HG02970 (cell line): ENCODE results near the gene ENOX1.
"Not testable (repeated sequence)": the region's sequence is repeated elsewhere in the genome, so short reads cannot be mapped to it uniquely, and the experiment has no call there.

Experiments
- ATAC-seq: cut with Tn5 transposase; IDR thresholded peaks from one replicate; pipeline ENCODE4 v1.9.1; 2021; ENCODE audit warnings: mild to moderate bottlenecking, moderate library complexity, moderate number of reproducible peaks; ENCODE audit not compliant: unreplicated experiment, low FRiP score

ENOX1 gene

DNA sequence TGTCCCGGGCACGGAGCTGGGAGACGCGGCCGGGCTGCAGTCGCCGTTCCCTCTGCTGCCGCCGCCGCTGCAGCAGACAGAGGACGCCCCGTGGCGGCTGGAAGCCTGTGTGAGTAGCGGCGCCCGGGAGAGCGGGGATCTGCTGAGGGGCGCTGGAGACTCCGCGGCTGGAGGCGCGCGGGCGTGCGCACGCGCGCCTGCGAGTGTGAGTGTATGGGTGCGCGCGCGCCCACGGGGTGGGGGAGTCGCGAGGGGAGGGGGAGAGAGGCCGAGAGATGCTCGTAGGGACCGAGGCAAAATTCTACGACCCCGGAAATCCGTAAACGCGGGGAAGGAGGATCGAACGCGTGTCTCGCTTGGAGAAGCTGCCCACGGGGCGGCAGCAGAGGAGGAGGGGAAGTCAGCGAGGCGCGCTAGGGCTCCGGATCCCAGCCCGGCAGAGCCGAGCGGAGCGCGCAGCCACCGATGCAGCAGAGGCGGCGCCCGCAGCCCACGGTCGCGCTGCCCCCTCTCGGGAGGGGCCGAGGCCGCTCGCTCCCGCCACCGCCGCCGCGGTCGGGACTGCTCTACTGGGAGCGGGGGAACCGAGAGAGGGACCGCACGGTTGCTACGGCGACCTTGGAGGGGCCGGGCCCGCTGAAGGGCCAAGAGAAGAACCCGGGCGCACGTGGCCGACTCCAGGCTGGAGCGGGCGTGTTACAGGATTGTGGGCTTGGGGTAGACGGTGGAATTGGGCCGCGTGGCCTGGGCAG, at the start of gene ENOX1:
TSS of gene ENOX1 (minus strand) at position 207 of the 752 bp plus-strand sequence.
- ATAC-seq: no peak

DNA sequence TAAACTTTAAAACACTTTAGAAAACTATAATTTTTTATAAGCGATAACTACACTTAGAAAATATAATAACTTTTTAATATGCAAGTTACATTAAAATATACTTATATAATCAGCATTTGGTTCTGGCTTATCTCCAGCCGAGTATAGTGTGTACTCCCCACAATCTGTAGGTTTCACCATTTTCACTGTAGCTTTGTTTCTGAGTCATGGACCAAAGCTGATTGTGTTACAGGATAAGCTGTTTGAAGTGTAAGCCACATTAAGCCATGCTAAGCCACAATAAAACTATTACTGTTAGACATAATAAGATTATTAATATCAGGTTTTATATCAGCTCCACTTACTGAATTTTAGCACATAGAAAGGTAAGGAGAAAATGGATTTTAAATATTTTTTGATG, 48.9 kb upstream of the ENOX1 start:
- ATAC-seq: no peak

DNA sequence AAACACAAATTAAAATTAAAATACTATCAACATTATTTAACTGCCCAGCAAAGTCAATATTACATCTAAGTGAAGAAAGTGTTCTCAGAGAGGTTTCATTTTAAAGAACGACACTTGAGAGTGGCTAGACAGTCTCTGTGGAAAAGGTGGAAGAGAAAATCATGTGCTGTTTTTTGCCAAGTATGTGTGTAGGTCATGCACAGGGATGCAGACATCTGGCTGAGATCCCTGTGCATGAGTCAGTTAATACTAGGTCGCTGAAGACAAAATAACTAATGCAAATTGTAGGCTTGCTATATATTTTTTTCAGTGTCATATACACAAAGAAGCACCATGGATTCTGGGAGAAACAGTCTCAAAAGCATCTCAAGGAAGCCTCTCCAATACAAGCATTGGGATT, 44.3 kb upstream of the ENOX1 start:
- no peak for ATAC-seq

DNA sequence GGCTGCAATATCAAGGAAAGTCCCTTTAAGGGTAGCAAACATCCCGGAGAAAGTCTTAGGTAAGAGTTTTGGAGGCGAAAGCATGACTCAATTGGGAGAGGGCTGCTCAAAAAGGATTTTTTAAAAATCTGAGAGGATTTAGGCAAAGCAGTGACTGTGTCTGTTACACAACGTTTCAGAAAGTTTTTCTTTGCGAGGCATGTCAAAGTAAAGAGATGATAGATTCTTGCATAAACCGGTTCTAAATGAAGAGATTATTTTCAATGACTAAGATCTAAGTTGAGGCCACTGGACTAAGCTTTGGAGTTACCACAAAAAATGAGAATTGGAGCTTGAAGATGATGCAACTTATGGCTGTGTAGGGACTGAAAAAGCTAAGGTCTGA, 43.7 kb upstream of the ENOX1 start:
- ATAC-seq: no peak

DNA sequence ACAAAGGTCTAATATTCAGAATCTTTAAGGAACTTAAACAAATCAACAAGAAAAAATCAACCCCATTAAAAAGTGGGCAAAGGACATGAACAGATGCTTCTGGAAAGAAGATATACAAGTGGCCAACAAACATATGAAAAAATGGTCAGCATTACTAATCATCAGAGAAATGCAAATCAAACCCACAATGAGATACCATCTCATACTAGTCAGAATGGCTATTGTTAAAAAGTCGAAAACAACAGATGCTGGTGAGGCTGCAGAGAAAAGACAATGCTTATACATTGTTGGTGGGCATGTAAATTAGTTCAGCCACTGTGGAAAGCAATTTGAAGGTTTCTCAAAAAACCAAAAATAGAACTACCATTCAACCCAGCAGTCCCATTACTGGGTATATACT, 37.9 kb upstream of the ENOX1 start:
- not testable (repeated sequence) for ATAC-seq

DNA sequence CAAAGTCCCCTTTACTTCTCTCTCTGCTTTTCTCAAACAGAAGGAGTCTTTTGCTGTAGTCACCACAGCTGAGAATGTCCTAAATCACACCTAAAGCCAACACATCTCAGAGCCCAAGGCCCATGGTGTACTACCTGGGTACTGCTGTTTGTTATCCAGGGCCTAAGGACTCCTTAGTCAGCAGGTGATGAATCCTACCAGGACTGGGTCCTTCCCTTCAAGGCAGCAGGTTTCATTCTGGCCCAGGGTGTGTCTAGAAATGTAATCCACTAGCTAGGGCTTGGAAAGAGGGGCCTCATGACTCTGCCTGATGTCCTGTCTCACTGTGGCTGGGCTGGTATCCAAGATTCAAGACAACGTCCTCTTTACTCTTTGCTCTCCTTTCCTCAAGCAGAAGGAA, 36.2 kb upstream of the ENOX1 start:
- ATAC-seq: no peak

DNA sequence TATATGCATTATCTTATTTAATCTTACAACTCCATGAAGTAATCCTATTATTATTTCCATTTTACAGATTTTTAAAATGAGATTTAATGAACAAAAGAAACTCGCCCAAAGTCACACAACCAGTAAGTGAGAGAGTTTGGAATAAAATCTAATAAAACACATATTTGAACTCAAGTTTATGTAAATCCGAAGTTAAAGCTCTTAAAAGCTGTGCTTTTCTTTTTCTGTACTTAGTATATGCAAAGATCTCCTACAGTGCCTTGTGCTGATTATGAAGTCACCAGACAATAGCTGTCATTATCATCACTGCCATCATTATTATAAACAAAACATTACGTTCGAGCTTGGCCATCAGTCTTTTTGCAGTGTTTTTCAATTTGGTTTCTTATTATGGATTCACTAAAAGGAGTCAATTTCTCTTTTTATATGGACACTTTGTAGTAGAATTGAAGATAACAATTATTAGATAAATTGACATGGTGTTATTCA, 29.7 kb upstream of the ENOX1 start:
- no peak for ATAC-seq

DNA sequence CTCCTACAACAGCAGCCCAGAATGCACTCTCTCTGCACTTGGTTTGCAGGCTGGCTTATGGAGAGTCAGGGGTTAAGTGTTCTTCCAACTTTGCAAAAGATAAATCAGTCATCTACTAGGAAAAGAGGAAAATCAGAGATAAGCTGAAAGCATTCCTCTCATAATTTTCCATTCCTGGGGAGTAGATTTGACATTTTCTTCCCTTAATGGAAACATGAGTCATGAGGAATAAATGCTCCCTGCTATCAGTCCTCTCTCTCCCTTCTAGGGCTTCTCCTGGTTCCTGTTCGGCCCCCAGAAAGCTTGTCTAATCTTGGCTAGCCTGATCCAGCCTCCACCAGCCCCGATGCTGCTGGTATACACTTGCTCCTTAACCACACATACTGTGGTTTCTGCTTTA, 28.4 kb upstream of the ENOX1 start:
- ATAC-seq: no peak

DNA sequence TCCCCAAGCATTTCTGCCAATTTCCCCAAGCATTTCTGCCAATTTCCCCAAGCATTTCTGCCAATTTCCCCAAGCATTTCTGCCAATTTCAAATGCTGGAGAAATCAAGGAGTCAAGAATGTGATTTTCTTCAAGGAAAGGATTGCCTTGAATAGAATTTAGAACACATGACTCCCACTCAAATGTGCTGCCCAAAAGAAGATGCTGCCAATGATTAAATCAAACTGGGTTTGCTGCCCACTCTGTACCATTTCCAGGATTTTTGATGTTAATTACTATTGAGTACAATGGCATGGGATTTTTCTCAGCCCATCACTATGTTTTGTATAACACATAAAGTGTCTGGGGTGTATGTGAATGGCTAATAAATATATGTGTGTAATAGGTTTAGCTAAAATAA, 21.9 kb upstream of the ENOX1 start:
- ATAC-seq: no peak

DNA sequence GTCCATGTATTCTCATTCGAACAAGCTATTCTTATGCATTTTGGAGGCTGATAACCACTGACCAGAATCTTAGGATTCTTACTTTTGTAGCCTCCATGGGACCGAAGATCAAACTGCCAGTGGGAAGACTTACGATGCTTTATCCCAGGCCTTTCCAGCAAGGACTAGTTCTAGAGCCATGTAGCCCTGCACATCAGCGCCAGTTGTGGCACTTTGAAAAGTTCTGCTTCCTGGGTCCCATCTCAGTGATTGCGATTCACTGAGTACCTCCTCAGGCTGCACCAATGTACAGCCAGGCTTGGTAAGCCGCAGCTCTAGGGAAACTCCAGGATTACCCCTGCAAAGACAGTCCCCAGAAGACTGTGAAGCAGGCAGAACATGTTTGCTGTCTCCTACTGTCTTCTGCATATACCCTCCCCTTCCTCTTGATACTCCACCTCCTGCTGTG, 18.9 kb upstream of the ENOX1 start:
- ATAC-seq: no peak

DNA sequence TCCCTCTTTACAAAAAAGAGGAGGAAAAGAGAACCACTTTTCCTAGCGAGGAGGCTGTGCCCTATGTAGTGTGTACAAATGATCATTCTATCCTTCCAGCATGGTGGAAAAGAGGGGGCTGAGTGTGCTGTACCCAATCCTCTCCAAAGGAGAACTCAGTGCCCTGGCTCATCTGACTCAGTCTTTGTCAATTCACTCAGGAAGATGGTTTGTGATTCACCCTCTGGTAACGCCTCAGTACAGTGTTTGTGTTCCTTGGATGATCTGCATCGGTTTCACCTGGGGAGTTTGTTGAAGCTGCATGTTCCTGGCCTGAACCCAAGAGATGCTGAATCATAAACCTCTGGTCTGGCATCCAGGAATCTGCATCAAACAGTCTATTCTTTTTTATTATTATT, 18.3 kb upstream of the ENOX1 start:
- ATAC-seq: no peak

DNA sequence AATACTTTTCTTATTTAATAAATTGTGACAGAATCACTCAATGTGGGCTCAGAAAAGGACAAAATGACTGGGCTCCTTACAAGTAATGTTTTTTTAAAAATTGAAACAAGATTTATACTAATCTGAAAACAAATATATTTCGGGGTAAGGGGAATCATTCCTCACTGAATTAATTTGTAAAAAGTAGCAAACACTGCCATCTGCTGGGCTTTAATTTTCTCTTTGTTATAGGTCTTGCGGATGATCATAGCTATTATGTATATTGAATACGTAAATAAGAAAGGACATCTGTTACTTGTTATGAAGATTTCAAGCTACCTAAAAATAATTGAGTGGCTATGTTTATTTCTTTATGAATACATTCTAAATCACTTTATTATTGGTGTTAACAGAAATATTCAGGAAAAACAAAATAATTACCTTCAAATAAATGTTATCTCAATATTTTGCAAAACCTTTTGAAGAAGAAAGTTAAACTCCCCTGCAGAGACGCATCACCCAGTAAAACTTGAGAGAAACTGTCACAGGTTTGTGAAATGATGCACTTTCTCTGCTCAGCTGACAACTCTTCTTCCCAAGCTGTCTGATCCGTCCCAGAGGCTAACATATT, 17.8 kb upstream of the ENOX1 start:
- no peak for ATAC-seq

DNA sequence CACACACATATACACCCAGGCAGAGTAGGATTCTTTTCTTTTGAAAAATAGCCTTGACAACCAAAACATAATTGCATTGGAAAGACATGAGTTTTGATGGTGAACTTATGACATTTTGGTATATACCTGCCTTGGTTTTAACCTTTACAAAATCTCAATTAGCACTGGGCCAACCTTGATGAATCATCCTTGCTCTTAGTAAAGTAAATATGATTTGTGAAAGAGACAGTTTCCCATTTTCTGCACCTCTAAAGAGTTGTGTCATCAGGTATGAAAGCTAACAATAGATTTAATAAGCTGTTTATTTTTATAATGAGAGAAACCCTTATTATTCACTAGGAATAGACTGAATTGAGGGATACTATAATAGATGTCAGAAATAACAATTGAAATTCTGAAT, 15.7 kb upstream of the ENOX1 start:
- no peak for ATAC-seq

DNA sequence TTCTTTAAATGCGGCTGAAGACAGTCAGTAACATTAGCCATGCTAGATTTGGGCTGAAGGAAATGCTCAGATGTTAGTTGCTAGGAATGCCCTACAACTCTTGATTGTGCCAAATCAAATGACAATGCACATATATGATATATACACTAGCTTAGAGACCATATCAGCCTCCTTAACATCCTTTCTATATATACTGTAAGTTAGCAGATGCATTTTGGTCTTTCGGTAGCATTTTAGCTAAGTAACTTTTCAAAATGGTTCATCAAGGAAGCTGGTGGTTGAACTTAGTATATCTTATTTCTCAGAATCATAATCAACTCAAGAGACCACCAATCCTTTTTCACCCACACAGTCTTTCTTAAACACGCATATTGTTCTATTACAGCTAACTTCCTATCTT, 14.1 kb upstream of the ENOX1 start:
- ATAC-seq: no peak

DNA sequence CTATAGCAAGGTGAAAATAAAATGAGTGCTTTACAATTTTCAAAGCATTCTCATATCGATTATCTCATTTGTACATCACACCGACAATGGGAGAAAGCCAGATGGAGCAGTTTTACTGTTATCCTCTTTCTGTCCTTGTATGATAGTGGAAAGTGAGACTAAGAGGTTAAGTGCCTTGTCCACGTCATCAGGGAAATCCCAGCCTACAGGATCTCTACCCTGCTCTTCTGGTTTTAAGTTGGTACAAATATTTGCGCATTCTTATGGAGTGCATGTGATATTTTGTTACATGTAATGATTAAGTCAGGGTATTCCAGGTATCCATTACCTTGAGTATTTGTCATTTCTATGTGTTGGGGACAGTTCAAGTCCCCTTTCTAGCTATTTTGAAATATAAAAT, 12.4 kb upstream of the ENOX1 start:
- no peak for ATAC-seq

DNA sequence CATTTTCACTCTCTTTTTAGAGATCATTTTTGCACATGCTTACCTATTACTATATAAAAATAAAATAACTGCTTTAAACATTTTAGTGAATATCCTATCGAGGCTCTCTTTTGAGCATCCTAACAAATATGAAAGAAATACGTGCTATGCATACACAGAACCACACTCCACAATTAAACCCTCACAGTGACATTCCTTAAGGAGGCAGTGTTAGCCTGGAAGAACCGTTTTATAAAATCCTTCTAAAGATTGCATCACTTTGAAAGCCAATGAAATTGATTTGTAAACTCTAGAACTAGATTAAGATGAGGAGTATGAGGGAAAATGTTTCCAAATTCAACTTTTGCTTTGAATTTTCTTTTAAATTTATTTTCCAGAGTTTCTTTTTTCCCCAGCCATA, 11.1 kb upstream of the ENOX1 start:
- ATAC-seq: no peak

DNA sequence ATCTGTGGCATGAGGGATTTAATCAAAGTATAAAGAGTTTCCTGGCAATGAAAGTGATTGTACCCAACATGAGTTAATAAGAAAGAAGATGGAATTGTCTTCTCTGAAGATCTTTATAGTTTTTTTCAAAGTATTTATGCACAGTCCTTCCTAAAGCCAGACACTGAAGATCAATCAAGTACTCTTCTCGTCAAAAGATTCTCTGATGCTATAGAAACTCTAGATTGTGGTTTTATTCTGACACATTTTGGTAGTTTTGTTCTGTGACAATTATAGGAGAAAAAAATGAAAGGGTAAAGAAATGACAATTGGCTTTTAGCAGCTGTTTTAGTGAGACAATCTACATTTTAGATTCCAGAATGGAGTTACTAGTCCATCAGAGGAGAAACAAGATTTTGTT, 10.4 kb upstream of the ENOX1 start:
- no peak for ATAC-seq

DNA sequence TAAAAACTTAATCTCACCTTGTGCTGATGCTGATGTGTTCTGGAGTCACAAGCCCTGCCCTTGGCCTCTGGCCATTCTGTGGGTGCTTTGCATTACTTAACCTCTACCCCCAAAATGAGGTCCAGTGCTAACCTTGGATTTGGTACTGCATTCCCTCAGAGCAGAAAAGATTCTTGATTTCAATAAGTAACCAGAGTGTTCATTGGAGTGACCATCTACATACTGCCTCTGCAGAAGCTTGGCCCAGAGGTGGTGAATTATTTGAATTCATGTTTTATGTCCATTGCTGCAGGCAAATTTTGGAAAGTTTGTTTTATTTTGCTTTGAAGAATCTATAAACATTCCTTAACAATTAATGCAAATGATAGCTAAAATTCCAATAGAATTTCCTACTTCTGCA, 7.6 kb upstream of the ENOX1 start:
- ATAC-seq: no peak

DNA sequence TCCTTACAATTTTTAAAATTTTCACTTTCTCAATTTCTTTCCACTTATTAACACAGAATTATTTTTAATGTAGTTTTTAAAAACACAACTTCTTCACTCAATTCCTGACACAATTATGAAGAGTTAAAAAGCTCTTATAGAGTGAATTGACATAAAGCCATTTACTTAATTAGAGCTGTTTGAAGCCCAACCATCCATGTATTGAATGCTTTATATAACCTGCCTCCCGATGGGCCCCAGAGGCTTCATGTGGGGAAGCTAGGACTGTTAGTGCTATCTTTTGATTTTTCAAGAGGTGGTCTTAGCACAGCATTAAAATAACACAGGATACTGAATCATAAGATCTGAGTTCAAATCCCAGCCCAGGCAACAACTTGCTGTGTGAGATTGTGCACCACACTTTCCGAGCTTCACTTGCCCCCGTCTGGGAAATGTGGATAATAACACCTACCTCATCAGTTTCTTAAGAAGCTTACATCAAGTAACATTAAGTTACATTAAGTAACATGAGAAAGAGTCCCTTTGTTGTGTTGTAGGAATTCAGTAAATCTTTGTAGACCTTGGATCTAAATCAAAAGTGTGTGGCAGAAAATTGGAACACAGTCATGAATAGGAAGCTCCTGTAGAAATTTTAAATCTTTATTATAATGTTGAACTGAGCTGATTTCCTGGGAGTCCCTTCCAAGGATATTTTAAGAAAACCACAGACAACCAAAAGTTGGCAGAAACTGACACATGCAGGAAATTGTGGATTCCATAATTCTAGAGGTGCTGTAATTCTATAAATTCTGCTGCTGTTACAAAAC, 5.5 kb upstream of the ENOX1 start:
- ATAC-seq: no peak

DNA sequence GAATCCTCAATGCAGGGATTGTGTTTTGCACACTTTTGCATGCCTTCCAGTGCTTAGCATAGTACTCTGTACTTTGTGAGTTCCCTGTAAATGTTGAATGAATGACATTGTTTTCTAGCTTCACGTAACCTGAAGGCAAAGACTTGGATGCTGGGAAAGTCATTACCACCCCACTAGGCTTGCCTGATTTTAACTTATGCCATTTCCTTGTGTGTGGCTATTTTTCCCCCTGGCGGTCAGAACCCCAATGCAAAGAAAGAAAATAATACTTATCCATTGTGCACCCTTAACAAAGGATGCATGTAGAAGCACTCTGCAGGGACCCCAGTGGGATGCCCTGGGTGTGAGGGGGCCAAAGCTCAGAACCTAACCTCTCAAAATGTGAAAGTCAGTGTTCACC, 1.2 kb upstream of the ENOX1 start:
- no peak for ATAC-seq

DNA sequence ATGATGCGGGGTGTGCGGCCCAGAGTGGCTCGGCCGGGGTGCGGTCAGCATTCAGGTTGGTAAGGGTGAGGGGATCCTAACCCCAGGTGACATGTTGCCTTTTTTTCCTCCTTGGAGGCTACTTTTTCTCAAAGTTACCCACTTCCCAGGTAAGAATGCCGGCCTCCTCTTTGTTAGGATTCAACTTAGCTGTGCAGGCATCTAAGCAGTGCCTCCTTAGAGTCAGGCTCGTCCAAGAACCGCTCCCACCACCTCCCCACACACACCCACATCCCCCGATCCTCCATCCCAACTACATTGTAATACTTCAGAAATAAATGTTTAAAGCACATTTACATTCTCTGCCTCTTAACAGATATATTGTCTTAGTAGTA, 733 bp upstream of the ENOX1 start:
- no peak for ATAC-seq

DNA sequence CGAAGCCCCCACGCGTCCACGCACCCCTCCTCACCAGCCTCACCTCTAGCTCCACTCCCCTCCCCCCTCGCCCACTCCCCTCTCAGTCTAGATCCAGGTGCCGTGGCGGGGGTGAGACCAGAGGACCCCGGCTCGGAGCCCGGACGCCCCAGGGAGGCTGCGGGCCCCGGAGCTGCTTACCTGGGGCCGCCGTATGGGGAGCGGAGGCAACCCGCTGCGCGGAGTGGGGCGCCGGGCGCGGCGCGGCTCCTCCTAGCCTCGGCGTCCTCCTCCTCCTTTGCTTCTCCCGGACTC, 353 bp downstream of the ENOX1 start:
- no peak for ATAC-seq
